Immature natural killer cell (primary cell): ENCODE results near the gene SPAG6. TPM values are rescaled to one million over a fixed set of nuclear protein-coding genes. Genes with fewer than 3 reads are reported as not detected.
A peak's percentile ranks its signal among the peaks of the same experiment; 100 is the strongest.

ENCODE experiments used
- DNase-seq, 3 donors: peaks; one replicate each; pipeline ENCODE4 v3.0.0; 2022; ENCODE audit warnings: mixed read lengths in 1 of 3
- H3K27ac Mint-ChIP-seq, 6 donors: one replicate each; pipeline ENCODE4 v1.8.0; 2020; ENCODE audit warnings: mixed read lengths in 6 of 6, mild to moderate bottlenecking in 5 of 6, inconsistent platforms in 4 of 6, moderate library complexity in 3 of 6
- H3K27me3 Mint-ChIP-seq, 3 donors: one replicate each; pipeline ENCODE4 v1.8.0; 2020 to 2021; ENCODE audit warnings: low read depth in 3 of 3, mild to moderate bottlenecking in 3 of 3, mixed read lengths in 3 of 3, moderate library complexity in 3 of 3, inconsistent platforms in 1 of 3
- H3K36me3 Mint-ChIP-seq, 3 donors: one replicate each; pipeline ENCODE4 v1.8.0; 2020; ENCODE audit warnings: mixed read lengths in 3 of 3, inconsistent platforms in 2 of 3, mild to moderate bottlenecking in 2 of 3
- H3K4me1 Mint-ChIP-seq, 2 donors: one replicate each; pipeline ENCODE4 v1.8.0; 2020; ENCODE audit warnings: inconsistent platforms in 2 of 2, mild to moderate bottlenecking in 2 of 2, mixed read lengths in 2 of 2, moderate library complexity in 1 of 2
- H3K4me3 Mint-ChIP-seq, 5 donors: one replicate each; pipeline ENCODE4 v1.8.0; 2020; ENCODE audit warnings: mild to moderate bottlenecking in 5 of 5, mixed read lengths in 5 of 5, inconsistent platforms in 3 of 5, moderate library complexity in 3 of 5
- H3K9me3 Mint-ChIP-seq, 6 donors: one replicate each; pipeline ENCODE4 v1.8.0; 2020; ENCODE audit warnings: mild to moderate bottlenecking in 6 of 6, mixed read lengths in 6 of 6, inconsistent platforms in 4 of 6, moderate library complexity in 3 of 6
- polyA plus RNA-seq, 3 donors: library from polyadenylated mRNA; unstranded; fragments of 300-500 nt; fragmentation: Illumina TruSeq; gene quantifications; one replicate each; pipeline ENCODE4 v1.2.3, GENCODE V29; 2021

The SPAG6 gene
- polyA plus RNA-seq, 3 donors from 2014 or later: not detected

- no peaks in the 10 kb centered on the region for H3K4me1 Mint-ChIP-seq
- peaks cover 7 to 15% (median 8%) of the 10 kb centered on the region in 3 donors for H3K27me3 Mint-ChIP-seq
- no peaks in the 10 kb centered on the region for H3K9me3 Mint-ChIP-seq
- no peak overlapping the region for H3K4me3 Mint-ChIP-seq
- no peak for DNase-seq
- H3K36me3 Mint-ChIP-seq: no peaks in the 10 kb centered on the region
- H3K27ac Mint-ChIP-seq: no peak overlapping the region
These were observed 81.4 kb downstream of the SPAG6 start for GRCh38 chr10:22426653-22427052.

- H3K27me3 Mint-ChIP-seq: peaks cover 7 to 15% (median 8%) of the 10 kb centered on the region in 3 donors
These were observed 81.8 kb downstream of the SPAG6 start for GRCh38 chr10:22427101-22427500.

GRCh38 chr10:22427890-22428571 is 82.7 kb downstream of the SPAG6 start:
- Mint-ChIP-seq H3K27me3 (peaks cover 8 to 15% (median 11%) of the 10 kb centered on the region in 3 donors), H3K27ac (no peak overlapping the region), H3K9me3 (no peaks in the 10 kb centered on the region), H3K4me1 (no peaks in the 10 kb centered on the region), H3K36me3 (no peaks in the 10 kb centered on the region), H3K4me3 (no peak overlapping the region)
- no peak for DNase-seq

More at GRCh38 chr10:22427101-22427500, 81.8 kb downstream of the SPAG6 start:
- H3K4me1 Mint-ChIP-seq: no peaks in the 10 kb centered on the region
- H3K4me3 Mint-ChIP-seq: no peak overlapping the region
- no peak for DNase-seq
- H3K36me3 Mint-ChIP-seq: no peaks in the 10 kb centered on the region
- no peak overlapping the region for H3K27ac Mint-ChIP-seq
- no peaks in the 10 kb centered on the region for H3K9me3 Mint-ChIP-seq

- peaks cover 8 to 15% (median 11%) of the 10 kb centered on the region in 3 donors for H3K27me3 Mint-ChIP-seq
- no peaks in the 10 kb centered on the region for H3K36me3 Mint-ChIP-seq
- H3K9me3 Mint-ChIP-seq: no peaks in the 10 kb centered on the region
- peaks cover 0 to under 1% of the 10 kb centered on the region in 2 donors for H3K4me1 Mint-ChIP-seq
- no peak overlapping the region for H3K4me3 Mint-ChIP-seq
- no peak overlapping the region for H3K27ac Mint-ChIP-seq
- no peak for DNase-seq
These were observed 83.8 kb downstream of the SPAG6 start for GRCh38 chr10:22429146-22429545.

GRCh38 chr10:22429981-22430421 is 84.7 kb downstream of the SPAG6 start:
- H3K36me3 Mint-ChIP-seq: no peaks in the 10 kb centered on the region
- H3K9me3 Mint-ChIP-seq: no peaks in the 10 kb centered on the region
- peaks cover 9 to 15% (median 11%) of the 10 kb centered on the region in 3 donors for H3K27me3 Mint-ChIP-seq
- DNase-seq: no peak
- H3K4me1 Mint-ChIP-seq: peaks cover 0 to 9% of the 10 kb centered on the region in 2 donors
- H3K4me3 Mint-ChIP-seq: no peak overlapping the region
- H3K27ac Mint-ChIP-seq: no peak overlapping the region

GRCh38 chr10:22433875-22434274 is 88.6 kb downstream of the SPAG6 start:
- H3K27me3 Mint-ChIP-seq: peaks cover 18 to 23% (median 20%) of the 10 kb centered on the region in 3 donors
- no peak overlapping the region for H3K27ac Mint-ChIP-seq
- H3K4me1 Mint-ChIP-seq: peaks cover 26 to 38% of the 10 kb centered on the region in 2 donors
- no peaks in the 10 kb centered on the region for H3K36me3 Mint-ChIP-seq
- DNase-seq: no peak
- no peak overlapping the region for H3K4me3 Mint-ChIP-seq
- no peaks in the 10 kb centered on the region for H3K9me3 Mint-ChIP-seq

GRCh38 chr10:22434521-22434920 is 89.2 kb downstream of the SPAG6 start:
- no peak overlapping the region for H3K27ac Mint-ChIP-seq
- no peaks in the 10 kb centered on the region for H3K36me3 Mint-ChIP-seq
- H3K4me3 Mint-ChIP-seq: no peak overlapping the region
- H3K4me1 Mint-ChIP-seq: peaks cover 32 to 45% of the 10 kb centered on the region in 2 donors
- H3K9me3 Mint-ChIP-seq: no peaks in the 10 kb centered on the region
- peaks cover 17 to 21% (median 18%) of the 10 kb centered on the region in 3 donors for H3K27me3 Mint-ChIP-seq
- no peak for DNase-seq

- peaks cover 0 to 4% (median 0%) of the 10 kb centered on the region in 3 donors for H3K36me3 Mint-ChIP-seq
- DNase-seq: peak in 1 of 3 donors; percentile 4
- H3K9me3 Mint-ChIP-seq: no peaks in the 10 kb centered on the region
- peak overlapping the region; percentile 37 to 97 (median 76) for H3K4me3 Mint-ChIP-seq
- peaks cover 38 to 54% of the 10 kb centered on the region in 2 donors for H3K4me1 Mint-ChIP-seq
- peak overlapping the region; percentile 77 to 98 (median 93) for H3K27ac Mint-ChIP-seq
- H3K27me3 Mint-ChIP-seq: peaks cover 12 to 18% (median 17%) of the 10 kb centered on the region in 3 donors
These were observed 90.4 kb downstream of the SPAG6 start for GRCh38 chr10:22435650-22436049.

GRCh38 chr10:22436526-22436892 is 91.2 kb downstream of the SPAG6 start:
- peaks cover 39 to 54% of the 10 kb centered on the region in 2 donors for H3K4me1 Mint-ChIP-seq
- no peak for DNase-seq
- H3K9me3 Mint-ChIP-seq: no peaks in the 10 kb centered on the region
- peaks cover 12 to 18% (median 13%) of the 10 kb centered on the region in 3 donors for H3K27me3 Mint-ChIP-seq
- H3K27ac Mint-ChIP-seq: peak overlapping the region; percentile 84 to 98 (median 98)
- peaks cover 0 to 4% (median 0%) of the 10 kb centered on the region in 3 donors for H3K36me3 Mint-ChIP-seq
- H3K4me3 Mint-ChIP-seq: peak overlapping the region; percentile 92 to 97 (median 96)

GRCh38 chr10:22436893-22437619 is 91.8 kb downstream of the SPAG6 start:
- H3K4me3 Mint-ChIP-seq: peak overlapping the region; percentile 92 to 97 (median 96)
- H3K4me1 Mint-ChIP-seq: peaks cover 39 to 54% of the 10 kb centered on the region in 2 donors
- peaks cover 0 to 4% (median 0%) of the 10 kb centered on the region in 3 donors for H3K36me3 Mint-ChIP-seq
- no peaks in the 10 kb centered on the region for H3K9me3 Mint-ChIP-seq
- DNase-seq: peak; percentile 91 to 94 (median 93)
- H3K27ac Mint-ChIP-seq: peak overlapping the region; percentile 97 to 99 (median 98)
- peaks cover 12 to 18% (median 13%) of the 10 kb centered on the region in 3 donors for H3K27me3 Mint-ChIP-seq

- Mint-ChIP-seq H3K27me3 (peaks cover 10 to 18% (median 12%) of the 10 kb centered on the region in 3 donors), H3K4me3 (peak overlapping the region; percentile 92 to 97 (median 96)), H3K9me3 (no peaks in the 10 kb centered on the region), H3K36me3 (peaks cover 0 to 4% (median 0%) of the 10 kb centered on the region in 3 donors), H3K4me1 (peaks cover 39 to 54% of the 10 kb centered on the region in 2 donors), H3K27ac (peak overlapping the region; percentile 97 to 99 (median 98))
- no peak for DNase-seq
These were observed 92.6 kb downstream of the SPAG6 start for GRCh38 chr10:22437620-22438588.

- no peaks in the 10 kb centered on the region for H3K9me3 Mint-ChIP-seq
- H3K4me1 Mint-ChIP-seq: peaks cover 39 to 54% of the 10 kb centered on the region in 2 donors
- peaks cover 10 to 18% (median 12%) of the 10 kb centered on the region in 3 donors for H3K27me3 Mint-ChIP-seq
- H3K36me3 Mint-ChIP-seq: peaks cover 0 to 4% (median 0%) of the 10 kb centered on the region in 3 donors
- DNase-seq: peak in 2 of 3 donors; percentile 3 to 11
- peak overlapping the region; percentile 97 to 99 (median 98) for H3K27ac Mint-ChIP-seq
- H3K4me3 Mint-ChIP-seq: peak overlapping the region; percentile 92 to 97 (median 96)
These were observed 93.4 kb downstream of the SPAG6 start for GRCh38 chr10:22438711-22439110.

- no peak for DNase-seq
- Mint-ChIP-seq H3K36me3 (peaks cover 0 to 7% (median 0%) of the 10 kb centered on the region in 3 donors), H3K4me3 (no peak overlapping the region)
These were observed 96.8 kb downstream of the SPAG6 start for GRCh38 chr10:22442063-22442462.

More at GRCh38 chr10:22442063-22442462, 96.8 kb downstream of the SPAG6 start:
- Mint-ChIP-seq H3K27ac (peak overlapping the region in 1 of 6 donors; percentile 18), H3K9me3 (no peaks in the 10 kb centered on the region), H3K27me3 (peaks cover 5 to 11% (median 9%) of the 10 kb centered on the region in 3 donors), H3K4me1 (peaks cover 25 to 30% of the 10 kb centered on the region in 2 donors)
